HepG2 (cell line): ENCODE results near the gene MAP7D3. TPM values are rescaled to one million over a fixed set of nuclear protein-coding genes. Genes with fewer than 3 reads are reported as not detected.

ENCODE experiments used
- ATAC-seq: fragments of 200-7000 bp; cut with Tn5 transposase; 3 replicates; pipeline ENCODE4 v1.9.1; 2020; ENCODE audit warnings: mild to moderate bottlenecking, moderate library complexity
- BruUV-seq: library from RNA; stranded (reverse); fragments of 400-500 nt; replicated peaks from 2 replicates; lab custom pipeline; 2021; lab: Mats Ljungman, UMichigan
- CTCF ChIA-PET: fragments of 300-600 bp; formaldehyde crosslinking; extraction: SDS; loops from one replicate; lab custom pipeline; 2021; ENCODE audit warnings: low total read pairs, inconsistent platforms, low intra/inter-chr PET ratio; lab: Yijun Ruan, JAX
- POLR2A ChIA-PET: fragments of 350-600 bp; sonication (Branson Sonifier 250); formaldehyde crosslinking; loops from one replicate; lab custom pipeline; 2020; ENCODE audit warnings: antibody characterized with exemption, inconsistent platforms; lab: Yijun Ruan, JAX
- DNase-seq: peaks from one replicate; pipeline ENCODE4 v3.0.0-alpha.2; 2015; ENCODE audit warnings: low spot score
- FAIRE-seq: peaks from 3 replicates; lab custom pipeline; 2011; peaks lifted over from hg19 to GRCh38; lab: Jason Lieb, UNC
- H2AFZ ChIP-seq: one replicate; pipeline ENCODE4 v1.6.1; 2011; ENCODE audit warnings: low read length, inconsistent platforms
- H3K27ac ChIP-seq: fragments of 300-600 bp; 3 replicates; pipeline ENCODE4 v1.8.0; 2011; ENCODE audit warnings: mixed run types, mild to moderate bottlenecking, mixed read lengths, low read length, inconsistent platforms; ENCODE audit not compliant: insufficient read depth; ENCODE audit errors: extremely low read length
- H3K27me3 ChIP-seq, 2 experiments: fragments of 200-600 bp in 1 of 2; 2 replicates in 1 of 2; 3 replicates in 1 of 2; pipeline versions ENCODE4 v1.6.0 to v1.8.0; 2011; ENCODE audit warnings: low read length in 2 of 2, mild to moderate bottlenecking in 2 of 2, moderate library complexity in 2 of 2, inconsistent platforms in 1 of 2; ENCODE audit not compliant: insufficient read depth in 2 of 2, control insufficient read depth in 1 of 2
- H3K36me3 ChIP-seq, 2 experiments: fragments of 200-600 bp in 1 of 2; replicated peaks in 1 of 2; 2 replicates in 1 of 2; 3 replicates in 1 of 2; pipeline versions ENCODE4 v1.5.1 to v1.8.0; 2011; ENCODE audit warnings: low read length in 2 of 2, inconsistent platforms in 1 of 2; ENCODE audit not compliant: insufficient read depth in 2 of 2, control insufficient read depth in 1 of 2
- H3K4me1 ChIP-seq: 2 replicates; pipeline ENCODE4 v1.5.1; 2012; ENCODE audit warnings: low read length, inconsistent platforms; ENCODE audit not compliant: insufficient read depth
- H3K4me2 ChIP-seq: 2 replicates; pipeline ENCODE4 v1.6.0; 2011; ENCODE audit warnings: low read depth, low read length, inconsistent platforms
- H3K4me3 ChIP-seq, 3 experiments: fragments of 200-600 bp in 1 of 3; sonication (generic), shearing (Covaris generic) in 1 of 3; replicated peaks in 1 of 3; 2 replicates each; pipeline ENCODE4 v1.5.1; 2011 to 2016; ENCODE audit warnings: low read length in 3 of 3, inconsistent platforms in 2 of 3, low read depth in 2 of 3, mild to moderate bottlenecking in 2 of 3, control low read depth in 1 of 3, mixed read lengths in 1 of 3; ENCODE audit not compliant: insufficient read depth in 1 of 3
- H3K79me2 ChIP-seq: one replicate; pipeline ENCODE4 v1.6.1; 2011; ENCODE audit warnings: low read length, inconsistent platforms; ENCODE audit not compliant: insufficient read depth
- H3K9ac ChIP-seq: 2 replicates; pipeline ENCODE4 v1.6.0; 2011; ENCODE audit warnings: mild to moderate bottlenecking, low read depth, low read length, inconsistent platforms; ENCODE audit not compliant: insufficient read depth
- H3K9me3 ChIP-seq: 2 replicates; pipeline ENCODE4 v1.5.1; 2012; ENCODE audit warnings: mild to moderate bottlenecking, low read length
- H4K20me1 ChIP-seq: 2 replicates; pipeline ENCODE4 v1.6.0; 2011; ENCODE audit warnings: inconsistent platforms, mild to moderate bottlenecking, low read length, moderate library complexity; ENCODE audit not compliant: insufficient read depth
- CHCHD3 ChIP-seq: sonication (generic); formaldehyde crosslinking; IDR thresholded peaks from 2 replicates; pipeline ENCODE4 v1.8.0; 2022; ENCODE audit warnings: mild to moderate bottlenecking, missing genetic modification reagents, moderate library complexity
- ERF ChIP-seq: IDR thresholded peaks from 2 replicates; pipeline ENCODE4 v1.6.1; 2018; ENCODE audit warnings: missing biosample characterization, missing genetic modification reagents
- KDM5A ChIP-seq: fragments of 200-600 bp; sonication (generic); IDR thresholded peaks from 2 replicates; pipeline ENCODE4 v1.7.0; 2018; ENCODE audit warnings: antibody characterized with exemption, mild to moderate bottlenecking, low read length, borderline replicate concordance
- KDM6A ChIP-seq: IDR thresholded peaks from 2 replicates; pipeline ENCODE4 v1.6.1; 2016; ENCODE audit warnings: low read depth
- MZF1 ChIP-seq: sonication (generic); formaldehyde crosslinking; IDR thresholded peaks from 2 replicates; pipeline ENCODE4 v1.8.1; 2023; ENCODE audit warnings: mild to moderate bottlenecking, missing genetic modification reagents, borderline replicate concordance
- RAD51 ChIP-seq: fragments of 450-650 bp; IDR thresholded peaks from 2 replicates; pipeline ENCODE4 v1.6.1; 2016; ENCODE audit warnings: borderline replicate concordance
- ZNF83 ChIP-seq: sonication (generic); formaldehyde crosslinking; IDR thresholded peaks from 2 replicates; pipeline ENCODE4 v1.4.0; 2020; ENCODE audit warnings: missing genetic modification reagents, mild to moderate bottlenecking, borderline replicate concordance
- ZNF878 ChIP-seq: sonication (generic); formaldehyde crosslinking; IDR thresholded peaks from 2 replicates; pipeline ENCODE4 v1.8.1; 2023; ENCODE audit warnings: mild to moderate bottlenecking, missing genetic modification reagents, moderate library complexity
- WGBS: methylation state at CpG from one replicate; pipeline ENCODE4 v1.1.6; 2017; ENCODE audit warnings: low lambda C conversion rate; 5-methylcytosine and 5-hydroxymethylcytosine counted together
- in situ Hi-C: cut with HindIII; loops from 2 replicates; pipeline ENCODE4 v1.10.0; 2017; ENCODE audit warnings: low pct_unique_long_range_greater_than_20kb; ENCODE audit not compliant: extremely low pct_ligation_motif_present
- intact Hi-C: fragments of 100-400 bp; cut with micrococcal nuclease; formaldehyde crosslinking; loops from one replicate; pipeline ENCODE4 v1.10.0; 2022; ENCODE audit not compliant: unreplicated experiment
- polyA plus RNA-seq, 8 experiments: library from polyadenylated mRNA; depleted of rRNA in 3 of 8; stranded (reverse) in 7 of 8; unstranded in 1 of 8; fragments of >200 nt; fragmentation: Illumina TruSeq in 4 of 8; extraction: Trizol in 4 of 8; gene quantifications; 2 replicates each; pipeline versions ENCODE4 v1.2.1 to v1.2.3, GENCODE V29; 2011 to 2016; ENCODE audit warnings: low read depth in 4 of 8, missing spikeins in 1 of 8, mixed read lengths in 1 of 8; ENCODE audit not compliant: insufficient read depth in 1 of 8
- total RNA-seq, 5 experiments: library from RNA; depleted of rRNA; stranded (reverse); fragments of >200 nt; fragmentation: Illumina TruSeq; extraction: Trizol; gene quantifications; 2 replicates each; pipeline ENCODE4 v1.2.3, GENCODE V29; 2016; ENCODE audit warnings: low read depth in 1 of 5
- TF ChIP-seq, protein P1 (sequence below): sonication (generic); formaldehyde crosslinking; IDR thresholded peaks from 2 replicates; pipeline ENCODE4 v1.4.0; 2020; ENCODE audit warnings: missing genetic modification reagents
- TF ChIP-seq, protein P2 (sequence below): sonication (generic); formaldehyde crosslinking; IDR thresholded peaks from 2 replicates; pipeline ENCODE4 v1.4.0; 2020; ENCODE audit warnings: missing genetic modification reagents, borderline replicate concordance
- TF ChIP-seq, protein P3 (sequence below): sonication (generic); formaldehyde crosslinking; conservative IDR thresholded peaks from 2 replicates; pipeline ENCODE4 v1.4.0; 2020; ENCODE audit warnings: missing genetic modification reagents
- TF ChIP-seq, protein P4 (sequence below): sonication (generic); formaldehyde crosslinking; IDR thresholded peaks from 2 replicates; pipeline ENCODE4 v1.4.0; 2020; ENCODE audit warnings: missing genetic modification reagents

The MAP7D3 gene
- total and polyA plus RNA-seq, 2 of the 13 experiments (the other 11 are each of a cell fraction or from before 2014, with no cell fraction given), result not detected

DNA sequence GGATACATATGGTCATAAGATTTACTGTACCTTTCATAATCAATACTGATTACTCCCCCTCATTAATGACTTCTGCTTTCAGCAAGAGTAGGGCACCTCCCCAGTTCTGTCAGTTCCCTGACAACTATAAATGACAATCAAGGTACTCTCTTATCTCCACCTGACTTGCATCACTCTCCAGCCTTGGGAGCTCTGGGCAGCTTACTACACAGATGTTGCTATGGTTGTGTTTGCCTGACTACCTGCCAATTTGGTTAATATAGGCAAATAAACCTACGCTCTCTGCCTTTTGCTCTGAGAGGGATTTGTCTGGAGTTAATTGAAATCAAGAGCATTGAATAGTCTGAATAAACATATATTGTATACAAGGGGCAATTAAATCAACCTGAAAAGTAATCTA, 22.8 kb upstream of the MAP7D3 start (continued):
- TF ChIP-seq, protein P1, sequence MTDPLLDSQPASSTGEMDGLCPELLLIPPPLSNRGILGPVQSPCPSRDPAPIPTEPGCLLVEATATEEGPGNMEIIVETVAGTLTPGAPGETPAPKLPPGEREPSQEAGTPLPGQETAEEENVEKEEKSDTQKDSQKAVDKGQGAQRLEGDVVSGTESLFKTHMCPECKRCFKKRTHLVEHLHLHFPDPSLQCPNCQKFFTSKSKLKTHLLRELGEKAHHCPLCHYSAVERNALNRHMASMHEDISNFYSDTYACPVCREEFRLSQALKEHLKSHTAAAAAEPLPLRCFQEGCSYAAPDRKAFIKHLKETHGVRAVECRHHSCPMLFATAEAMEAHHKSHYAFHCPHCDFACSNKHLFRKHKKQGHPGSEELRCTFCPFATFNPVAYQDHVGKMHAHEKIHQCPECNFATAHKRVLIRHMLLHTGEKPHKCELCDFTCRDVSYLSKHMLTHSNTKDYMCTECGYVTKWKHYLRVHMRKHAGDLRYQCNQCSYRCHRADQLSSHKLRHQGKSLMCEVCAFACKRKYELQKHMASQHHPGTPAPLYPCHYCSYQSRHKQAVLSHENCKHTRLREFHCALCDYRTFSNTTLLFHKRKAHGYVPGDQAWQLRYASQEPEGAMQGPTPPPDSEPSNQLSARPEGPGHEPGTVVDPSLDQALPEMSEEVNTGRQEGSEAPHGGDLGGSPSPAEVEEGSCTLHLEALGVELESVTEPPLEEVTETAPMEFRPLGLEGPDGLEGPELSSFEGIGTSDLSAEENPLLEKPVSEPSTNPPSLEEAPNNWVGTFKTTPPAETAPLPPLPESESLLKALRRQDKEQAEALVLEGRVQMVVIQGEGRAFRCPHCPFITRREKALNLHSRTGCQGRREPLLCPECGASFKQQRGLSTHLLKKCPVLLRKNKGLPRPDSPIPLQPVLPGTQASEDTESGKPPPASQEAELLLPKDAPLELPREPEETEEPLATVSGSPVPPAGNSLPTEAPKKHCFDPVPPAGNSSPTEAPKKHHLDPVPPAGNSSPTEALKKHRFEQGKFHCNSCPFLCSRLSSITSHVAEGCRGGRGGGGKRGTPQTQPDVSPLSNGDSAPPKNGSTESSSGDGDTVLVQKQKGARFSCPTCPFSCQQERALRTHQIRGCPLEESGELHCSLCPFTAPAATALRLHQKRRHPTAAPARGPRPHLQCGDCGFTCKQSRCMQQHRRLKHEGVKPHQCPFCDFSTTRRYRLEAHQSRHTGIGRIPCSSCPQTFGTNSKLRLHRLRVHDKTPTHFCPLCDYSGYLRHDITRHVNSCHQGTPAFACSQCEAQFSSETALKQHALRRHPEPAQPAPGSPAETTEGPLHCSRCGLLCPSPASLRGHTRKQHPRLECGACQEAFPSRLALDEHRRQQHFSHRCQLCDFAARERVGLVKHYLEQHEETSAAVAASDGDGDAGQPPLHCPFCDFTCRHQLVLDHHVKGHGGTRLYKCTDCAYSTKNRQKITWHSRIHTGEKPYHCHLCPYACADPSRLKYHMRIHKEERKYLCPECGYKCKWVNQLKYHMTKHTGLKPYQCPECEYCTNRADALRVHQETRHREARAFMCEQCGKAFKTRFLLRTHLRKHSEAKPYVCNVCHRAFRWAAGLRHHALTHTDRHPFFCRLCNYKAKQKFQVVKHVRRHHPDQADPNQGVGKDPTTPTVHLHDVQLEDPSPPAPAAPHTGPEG, result no peak
- TF ChIP-seq, protein P2, sequence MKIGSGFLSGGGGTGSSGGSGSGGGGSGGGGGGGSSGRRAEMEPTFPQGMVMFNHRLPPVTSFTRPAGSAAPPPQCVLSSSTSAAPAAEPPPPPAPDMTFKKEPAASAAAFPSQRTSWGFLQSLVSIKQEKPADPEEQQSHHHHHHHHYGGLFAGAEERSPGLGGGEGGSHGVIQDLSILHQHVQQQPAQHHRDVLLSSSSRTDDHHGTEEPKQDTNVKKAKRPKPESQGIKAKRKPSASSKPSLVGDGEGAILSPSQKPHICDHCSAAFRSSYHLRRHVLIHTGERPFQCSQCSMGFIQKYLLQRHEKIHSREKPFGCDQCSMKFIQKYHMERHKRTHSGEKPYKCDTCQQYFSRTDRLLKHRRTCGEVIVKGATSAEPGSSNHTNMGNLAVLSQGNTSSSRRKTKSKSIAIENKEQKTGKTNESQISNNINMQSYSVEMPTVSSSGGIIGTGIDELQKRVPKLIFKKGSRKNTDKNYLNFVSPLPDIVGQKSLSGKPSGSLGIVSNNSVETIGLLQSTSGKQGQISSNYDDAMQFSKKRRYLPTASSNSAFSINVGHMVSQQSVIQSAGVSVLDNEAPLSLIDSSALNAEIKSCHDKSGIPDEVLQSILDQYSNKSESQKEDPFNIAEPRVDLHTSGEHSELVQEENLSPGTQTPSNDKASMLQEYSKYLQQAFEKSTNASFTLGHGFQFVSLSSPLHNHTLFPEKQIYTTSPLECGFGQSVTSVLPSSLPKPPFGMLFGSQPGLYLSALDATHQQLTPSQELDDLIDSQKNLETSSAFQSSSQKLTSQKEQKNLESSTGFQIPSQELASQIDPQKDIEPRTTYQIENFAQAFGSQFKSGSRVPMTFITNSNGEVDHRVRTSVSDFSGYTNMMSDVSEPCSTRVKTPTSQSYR, result no peak
- no peak for TF ChIP-seq CHCHD3
- no peak for TF ChIP-seq MZF1

DNA sequence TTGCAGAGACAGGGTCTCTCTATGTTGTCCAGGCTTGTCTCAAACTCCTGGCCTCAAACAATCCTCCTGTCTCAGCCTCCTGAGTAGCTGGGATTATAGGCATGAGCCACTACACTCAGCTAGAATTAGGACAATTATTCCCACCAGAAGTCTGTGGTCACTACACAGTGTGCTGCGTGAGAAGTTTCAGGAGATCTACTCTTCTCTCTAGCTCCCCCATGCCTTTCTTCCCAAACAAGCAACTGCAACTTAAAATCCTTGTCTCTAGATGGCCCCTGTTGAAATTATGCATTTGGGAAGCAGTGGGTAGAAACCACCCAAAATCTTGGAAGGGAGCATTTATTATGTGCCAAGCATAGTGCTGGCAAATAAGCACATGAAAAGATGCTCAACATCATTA, 21.1 kb upstream of the MAP7D3 start:
- H3K4me3 ChIP-seq, result no peak overlapping the region
- H3K9ac ChIP-seq, result no peak overlapping the region
- no peak overlapping the region for H2AFZ ChIP-seq
- ChIA-PET POLR2A (no interaction called here), CTCF (no interaction called here)
- H3K4me2 ChIP-seq, result no peak overlapping the region
- H3K79me2 ChIP-seq, result no peaks in the 10 kb centered on the region
- no peaks in the 10 kb centered on the region for H3K4me1 ChIP-seq
- H3K27me3 ChIP-seq, result no peaks in the 10 kb centered on the region
- no peaks in the 10 kb centered on the region for H3K9me3 ChIP-seq
- ATAC-seq (no peak), DNase-seq (no peak), FAIRE-seq (no peak)
- no TSS peak for BruUV-seq
- no peaks in the 10 kb centered on the region for H3K36me3 ChIP-seq
- H3K27ac ChIP-seq, result no peak overlapping the region
- no CpG with 5 or more reads among the region's 1 CpG for WGBS
- H4K20me1 ChIP-seq, result no peaks in the 10 kb centered on the region
- intact Hi-C loops, result no loop called here
- in situ Hi-C loops, result no loop called here
- TF ChIP-seq ZNF83 (no peak), KDM5A (no peak), ERF (CRISPR knock-in tag) (no peak), ZNF878 (CRISPR knock-in tag) (no peak), KDM6A (no peak), RAD51 (no peak)
- TF ChIP-seq, protein P3, sequence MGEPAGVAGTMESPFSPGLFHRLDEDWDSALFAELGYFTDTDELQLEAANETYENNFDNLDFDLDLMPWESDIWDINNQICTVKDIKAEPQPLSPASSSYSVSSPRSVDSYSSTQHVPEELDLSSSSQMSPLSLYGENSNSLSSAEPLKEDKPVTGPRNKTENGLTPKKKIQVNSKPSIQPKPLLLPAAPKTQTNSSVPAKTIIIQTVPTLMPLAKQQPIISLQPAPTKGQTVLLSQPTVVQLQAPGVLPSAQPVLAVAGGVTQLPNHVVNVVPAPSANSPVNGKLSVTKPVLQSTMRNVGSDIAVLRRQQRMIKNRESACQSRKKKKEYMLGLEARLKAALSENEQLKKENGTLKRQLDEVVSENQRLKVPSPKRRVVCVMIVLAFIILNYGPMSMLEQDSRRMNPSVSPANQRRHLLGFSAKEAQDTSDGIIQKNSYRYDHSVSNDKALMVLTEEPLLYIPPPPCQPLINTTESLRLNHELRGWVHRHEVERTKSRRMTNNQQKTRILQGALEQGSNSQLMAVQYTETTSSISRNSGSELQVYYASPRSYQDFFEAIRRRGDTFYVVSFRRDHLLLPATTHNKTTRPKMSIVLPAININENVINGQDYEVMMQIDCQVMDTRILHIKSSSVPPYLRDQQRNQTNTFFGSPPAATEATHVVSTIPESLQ (CRISPR knock-in tag), result no peak
- TF ChIP-seq, protein P4, sequence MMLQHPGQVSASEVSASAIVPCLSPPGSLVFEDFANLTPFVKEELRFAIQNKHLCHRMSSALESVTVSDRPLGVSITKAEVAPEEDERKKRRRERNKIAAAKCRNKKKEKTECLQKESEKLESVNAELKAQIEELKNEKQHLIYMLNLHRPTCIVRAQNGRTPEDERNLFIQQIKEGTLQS (CRISPR knock-in tag), result no peak
